ENCODE data around the gene GFOD1.
A peak's percentile ranks its signal among the peaks of the same experiment; 100 is the strongest.
"Not testable (repeated sequence)": the region's sequence is repeated elsewhere in the genome, so short reads cannot be mapped to it uniquely, and the experiment has no call there.

Gene GFOD1

DNA sequence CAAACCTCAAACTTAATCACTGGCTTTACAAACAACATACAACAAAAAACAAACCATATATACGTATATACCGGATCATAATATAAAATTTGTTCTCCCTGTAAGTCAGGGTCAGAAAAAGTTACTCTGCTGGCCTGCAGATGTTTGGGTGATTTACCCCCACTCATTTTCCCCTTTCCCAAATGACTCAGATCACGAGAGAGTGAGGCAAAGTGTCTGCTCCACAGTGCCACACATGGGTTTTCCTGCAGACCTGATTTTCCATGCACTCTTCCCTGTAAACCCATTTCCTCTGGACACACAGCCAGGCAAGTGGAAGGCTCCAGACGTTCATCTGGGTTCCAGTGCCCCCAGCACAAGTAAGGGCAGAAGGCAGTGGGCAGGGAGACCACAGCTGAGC lies 23.5 kb downstream of the GFOD1 start:
- no peak for DNase-seq (ENCODE audit: low read depth)

DNA sequence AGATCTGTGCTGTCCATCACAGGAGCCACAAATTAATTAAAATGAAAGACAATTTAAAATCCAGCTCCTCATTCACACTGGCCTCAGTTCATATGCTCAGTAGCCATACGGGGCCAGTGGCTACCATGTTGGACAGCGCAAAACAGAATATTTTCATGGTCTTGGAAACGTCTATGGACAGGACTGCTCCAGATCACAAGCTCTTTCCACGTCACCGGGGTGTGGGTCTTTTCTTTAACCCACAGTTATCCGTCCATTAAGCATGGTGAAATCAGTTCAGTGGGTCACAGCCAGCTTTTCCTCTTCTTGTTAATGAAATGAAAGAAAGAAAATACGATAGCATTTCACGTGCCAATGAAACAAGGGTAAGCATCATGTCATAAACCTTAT lies 24.1 kb downstream of the GFOD1 start:
- no peak for DNase-seq (ENCODE audit: low read depth)

DNA sequence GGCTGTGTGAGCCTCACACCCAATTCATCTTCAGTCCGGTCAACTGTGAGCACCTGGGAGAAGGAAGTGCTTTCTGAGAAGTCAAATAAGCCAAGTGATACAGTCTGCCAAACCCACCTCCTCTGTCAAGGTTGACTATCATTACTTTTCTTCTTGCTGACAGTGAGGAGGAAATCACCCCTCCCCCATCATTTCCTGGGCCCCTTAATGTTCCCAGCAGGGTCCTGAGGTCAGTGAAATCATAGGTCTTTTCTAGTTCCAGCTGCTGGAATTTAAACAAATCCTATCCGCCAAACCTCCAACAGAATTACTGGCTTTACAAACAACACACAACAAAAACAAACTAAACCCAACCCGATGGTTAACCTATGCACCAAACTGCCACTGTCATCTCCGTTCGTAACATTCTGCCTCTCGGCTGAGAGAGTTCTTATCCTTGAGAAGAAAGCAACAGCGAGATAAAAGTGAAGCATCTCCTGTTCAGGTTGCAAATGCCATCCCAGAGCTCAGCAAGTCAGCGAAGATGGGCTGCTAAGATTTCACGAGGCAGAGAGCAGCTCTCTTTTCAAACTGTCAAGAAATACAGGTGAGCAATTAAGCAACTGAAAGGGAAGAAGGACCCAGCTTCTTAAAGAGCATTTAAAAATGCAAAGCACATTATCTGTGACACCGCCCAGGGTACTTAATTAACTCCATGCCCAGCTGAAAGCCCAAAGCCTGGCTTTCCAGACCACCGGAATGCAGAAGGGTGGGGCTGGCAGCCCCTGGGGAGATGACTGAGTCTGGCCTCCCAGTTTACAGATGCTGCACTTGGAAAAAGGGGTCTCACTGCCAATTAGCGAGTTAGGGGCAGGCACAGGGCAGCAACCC lies 24.7 kb downstream of the GFOD1 start:
- DNase-seq (ENCODE audit: low read depth), result no peak

DNA sequence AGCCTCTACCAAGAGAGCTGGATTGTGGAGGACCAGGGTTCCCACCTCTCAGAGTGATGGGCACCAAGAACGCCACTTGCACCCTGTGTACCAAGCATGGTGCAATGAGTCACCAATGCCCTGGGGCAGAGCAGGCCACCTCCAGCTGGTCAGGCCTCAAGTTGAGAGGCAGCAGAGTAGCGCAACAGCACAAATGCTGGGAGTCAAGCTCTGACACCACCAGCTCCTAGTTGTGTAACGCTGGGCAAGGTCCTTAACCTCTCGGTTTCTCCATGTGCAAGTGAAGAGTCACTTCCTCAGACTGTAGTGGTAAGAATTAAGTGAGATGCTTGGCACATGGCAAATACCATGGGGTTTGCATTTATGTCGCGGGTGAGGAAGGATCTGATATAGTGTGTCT lies 25.6 kb downstream of the GFOD1 start:
- no peak for DNase-seq (ENCODE audit: low read depth)

DNA sequence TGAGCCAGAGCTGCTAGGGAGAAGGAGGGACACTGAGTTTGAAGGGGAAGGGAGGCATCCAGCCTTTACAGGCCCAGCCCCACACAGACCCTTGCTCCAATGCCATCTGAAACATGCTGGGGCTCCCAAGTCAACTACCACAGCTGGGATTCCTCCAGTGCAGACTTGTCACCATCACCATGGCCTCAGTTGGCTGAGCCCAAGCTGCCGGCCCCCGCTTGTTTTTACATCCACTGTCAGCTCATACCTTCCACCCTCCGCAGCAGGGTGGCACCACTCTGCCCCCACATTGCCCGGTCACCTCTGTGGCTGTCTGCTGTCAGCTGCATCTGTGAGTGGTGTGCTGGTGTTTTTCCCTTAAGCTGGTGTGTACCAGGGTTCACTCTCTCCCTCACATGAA lies 26.1 kb downstream of the GFOD1 start:
- DNase-seq (ENCODE audit: low read depth), result no peak

DNA sequence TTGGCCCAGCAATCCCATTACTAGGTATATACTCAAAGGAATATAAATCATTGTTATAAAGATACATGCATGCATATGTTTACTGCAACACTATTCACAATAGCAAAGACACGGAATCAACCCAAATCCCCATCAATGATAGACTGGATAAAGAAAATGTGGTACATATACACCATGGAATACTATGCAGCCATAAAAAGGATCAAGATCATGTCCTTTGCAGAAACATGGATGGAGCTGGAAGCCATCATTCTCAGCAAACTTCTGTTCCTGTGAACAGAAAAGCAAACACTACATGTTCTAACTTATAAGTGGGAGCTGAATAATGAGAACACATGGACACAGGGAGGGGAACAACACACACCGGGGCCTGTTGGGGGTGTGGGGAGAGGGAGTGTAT lies 27.1 kb downstream of the GFOD1 start:
- not testable (repeated sequence) for DNase-seq (ENCODE audit: low read depth)

DNA sequence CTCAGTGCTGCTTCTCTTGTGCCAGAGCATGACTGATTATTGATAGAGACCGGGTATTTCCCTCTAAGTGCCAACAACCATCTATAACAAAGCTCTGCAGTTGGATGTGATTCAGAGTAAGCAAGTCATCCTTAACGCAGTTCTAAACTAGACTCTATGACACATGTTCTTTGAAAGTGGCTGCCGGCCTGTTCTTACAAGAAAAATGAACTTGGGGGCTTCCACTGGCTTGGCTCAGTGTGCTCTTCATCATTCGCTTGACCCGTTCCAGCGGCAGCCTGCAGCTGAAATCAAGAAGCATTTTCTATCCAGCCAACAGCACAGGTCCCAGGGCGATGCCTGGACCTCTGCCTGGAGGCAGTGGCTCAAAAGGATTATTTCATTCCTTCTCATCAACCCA lies 29.8 kb downstream of the GFOD1 start:
- DNase-seq (ENCODE audit: low read depth), result no peak

DNA sequence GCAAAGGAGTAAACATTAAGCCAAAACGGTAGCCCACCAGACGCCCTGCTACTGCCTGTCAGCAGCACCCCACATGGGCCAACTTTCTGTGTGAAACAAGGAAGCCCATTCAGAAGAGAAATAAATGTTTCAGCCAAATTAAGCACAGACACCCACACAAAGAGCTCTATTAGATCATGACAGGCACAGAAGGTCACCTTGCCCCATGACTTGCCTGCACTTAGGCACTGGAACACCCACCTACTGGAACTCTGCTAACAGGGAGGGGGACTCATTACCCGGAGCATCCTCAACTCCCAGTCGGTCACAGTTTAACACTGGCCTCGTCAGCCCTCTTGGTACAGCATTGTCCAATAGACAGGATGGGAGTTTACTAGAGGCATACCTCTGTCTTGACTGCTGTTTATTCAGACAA lies 31.8 kb downstream of the GFOD1 start:
- DNase-seq (ENCODE audit: low read depth), result no peak

DNA sequence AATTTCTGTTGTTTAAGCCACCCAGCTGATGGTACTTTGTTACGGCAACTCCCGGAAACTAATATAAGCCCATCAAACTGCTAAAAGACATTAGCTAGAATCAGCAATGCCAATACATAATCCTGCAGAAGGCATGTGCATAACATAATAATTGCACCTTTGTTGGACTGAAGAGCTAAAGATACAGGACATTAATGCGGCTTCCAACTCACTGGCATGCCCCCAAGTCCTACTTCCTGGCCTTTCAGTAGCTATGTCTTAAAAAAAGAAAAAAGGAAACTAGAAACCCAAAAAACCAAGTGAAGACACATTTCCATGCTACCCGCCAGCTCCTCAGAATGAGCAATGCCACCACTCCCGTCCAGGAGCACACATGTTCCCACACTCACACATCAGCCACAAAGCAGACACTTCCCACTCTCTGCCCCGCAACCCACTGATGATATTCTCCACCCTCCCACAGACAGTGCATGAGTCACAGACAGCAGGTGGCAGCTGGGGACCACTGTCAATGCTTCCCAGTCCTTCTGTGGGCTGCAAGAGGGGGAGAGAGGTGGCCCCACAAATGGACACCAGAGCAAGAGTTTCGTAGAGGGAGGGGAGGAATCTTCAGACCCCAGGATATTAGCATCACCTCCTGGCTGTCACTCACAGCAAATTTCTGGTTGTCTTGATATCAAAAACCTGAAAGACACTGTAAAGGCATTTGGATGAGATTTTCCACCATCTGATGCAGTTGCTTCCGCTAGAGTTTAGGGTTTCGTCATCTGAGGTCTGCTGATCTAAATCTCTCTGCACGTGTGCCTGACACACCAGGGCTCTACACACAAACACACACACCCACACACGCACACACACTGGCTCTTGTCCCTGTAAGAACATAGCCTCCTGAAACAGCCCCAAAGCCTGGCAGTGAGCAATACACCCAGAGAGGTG lies 32.8 kb downstream of the GFOD1 start:
- peak; percentile 33 for DNase-seq (ENCODE audit: low read depth)

DNA sequence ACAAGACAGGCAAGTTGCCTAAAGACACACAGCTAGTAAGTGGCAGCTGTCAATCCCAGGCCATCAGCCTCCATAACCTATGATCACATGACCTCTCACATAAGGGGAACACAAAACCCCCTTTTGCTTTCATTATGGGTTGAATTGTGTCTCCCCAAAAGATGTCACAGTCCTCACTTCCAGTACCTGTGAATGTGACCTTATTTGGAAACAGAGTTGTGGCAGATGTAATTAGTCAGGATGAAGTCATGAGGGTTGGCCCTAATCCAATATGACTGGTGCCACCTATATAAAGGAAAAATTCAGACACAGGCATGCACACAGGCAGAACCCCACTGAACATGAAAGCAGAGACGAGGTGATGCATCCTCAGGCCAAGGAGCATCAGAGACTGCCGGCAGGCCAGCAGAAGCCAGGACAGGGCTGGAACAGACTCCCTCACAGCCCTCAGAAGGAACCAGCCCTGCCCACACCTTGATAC lies 33.6 kb downstream of the GFOD1 start:
- no peak for DNase-seq (ENCODE audit: low read depth)

DNA sequence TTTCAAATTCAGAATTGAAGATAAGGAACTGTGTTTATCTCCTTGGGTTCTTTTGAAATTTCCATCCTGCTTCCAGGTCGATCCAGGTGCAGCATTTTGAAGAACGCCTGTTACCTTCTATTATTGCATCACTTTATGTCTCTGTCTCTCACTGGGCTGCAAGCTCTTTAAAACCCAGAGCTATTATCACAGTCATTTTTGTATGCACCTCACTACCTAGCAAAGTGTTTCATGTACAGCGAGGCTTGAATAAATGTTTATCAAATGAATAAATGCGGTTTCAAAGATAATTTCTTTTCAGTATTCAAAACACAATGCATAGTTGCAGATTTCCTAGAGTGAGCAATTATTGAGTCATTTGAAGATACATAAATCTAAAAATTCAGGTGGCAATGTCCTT lies 34.2 kb downstream of the GFOD1 start:
- DNase-seq (ENCODE audit: low read depth), result no peak

DNA sequence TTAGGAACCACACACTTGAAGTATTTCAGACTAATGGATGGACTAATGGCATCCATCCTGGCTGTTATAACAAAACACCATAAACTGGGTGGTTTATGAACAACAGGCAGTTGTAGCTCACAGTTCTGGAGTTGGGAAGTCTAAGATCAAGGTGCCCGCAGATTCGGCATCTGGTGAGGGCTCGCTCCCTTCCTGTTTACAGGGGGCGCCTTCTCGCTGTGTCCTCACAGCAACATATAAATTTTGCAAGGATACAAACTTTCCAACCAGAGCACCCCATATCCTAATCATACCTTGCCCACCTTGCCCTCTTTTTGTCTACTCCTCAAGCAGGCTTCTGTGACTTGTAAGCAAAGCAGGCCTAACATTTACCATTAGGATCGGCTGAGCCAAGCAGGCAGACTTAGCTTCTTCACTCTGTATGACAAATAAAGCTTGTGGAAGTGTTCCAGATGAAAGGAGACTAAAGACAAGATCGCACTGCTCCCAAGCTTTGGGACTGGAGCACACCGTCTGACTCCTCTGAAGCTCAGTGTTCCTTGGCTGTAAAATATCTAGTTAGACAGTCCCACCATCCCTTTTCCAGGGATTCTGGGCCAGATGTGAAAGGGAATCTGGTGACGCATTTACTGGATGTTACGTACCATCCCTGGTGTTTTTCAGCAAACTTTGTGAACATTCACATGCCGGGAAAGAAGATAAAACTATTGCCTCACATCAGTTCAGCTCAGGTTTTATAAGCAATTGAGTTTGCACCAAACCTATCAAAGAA lies 34.9 kb downstream of the GFOD1 start:
- DNase-seq (ENCODE audit: low read depth), result no peak

DNA sequence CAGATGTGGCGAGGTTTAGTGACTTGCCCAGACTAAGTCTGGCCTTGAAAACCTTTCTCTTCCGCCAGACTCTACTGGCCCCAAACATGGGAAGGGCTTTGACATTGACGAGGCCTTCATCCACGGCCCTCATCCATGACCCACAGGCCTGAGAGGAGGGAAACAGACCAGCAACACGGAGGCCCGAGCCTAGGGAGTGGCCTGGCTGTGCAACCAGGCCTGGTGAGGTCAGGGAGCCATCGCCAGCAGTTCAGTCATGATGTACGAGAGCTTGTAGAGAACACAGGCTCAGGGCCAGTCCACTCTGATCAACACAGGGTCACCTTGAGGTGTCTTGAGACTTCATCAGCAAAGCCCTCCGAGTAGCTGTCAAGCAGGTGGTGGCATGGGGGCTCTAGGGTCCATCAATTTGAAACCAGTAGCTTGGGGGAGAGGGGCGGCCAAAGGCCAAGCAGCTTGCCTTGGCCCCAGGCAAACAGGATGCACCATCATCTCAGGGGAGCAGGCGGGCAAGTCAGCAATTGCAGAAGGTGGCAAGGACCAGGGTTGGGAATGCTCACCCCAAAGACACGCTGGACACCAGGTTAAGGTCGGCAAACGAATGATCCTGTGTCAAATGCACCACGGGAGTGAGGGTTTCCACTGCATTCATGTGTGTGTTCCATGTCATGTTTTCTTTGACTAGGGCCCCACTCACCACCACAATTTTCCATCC lies 36.1 kb downstream of the GFOD1 start:
- no peak for DNase-seq (ENCODE audit: low read depth)

DNA sequence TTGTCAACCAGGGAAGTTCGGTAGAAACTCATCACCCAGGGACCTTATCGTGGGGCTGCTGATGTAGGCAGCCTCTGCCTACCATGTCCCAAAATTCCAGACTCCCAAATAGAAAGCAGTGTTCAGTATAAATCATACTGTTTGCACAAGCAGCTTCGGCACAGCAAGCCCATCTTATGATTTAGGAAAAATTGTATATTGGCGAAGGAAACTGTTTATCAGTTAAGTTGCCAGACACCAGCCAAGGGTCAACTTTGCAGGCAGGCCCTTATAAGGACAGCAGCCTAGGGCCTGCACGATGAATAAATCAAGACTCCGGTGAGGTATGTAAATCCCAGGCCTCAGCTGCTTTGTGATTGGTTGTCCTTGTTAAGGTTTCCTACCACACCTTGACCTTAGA lies 36.8 kb downstream of the GFOD1 start:
- no peak for DNase-seq (ENCODE audit: low read depth)

DNA sequence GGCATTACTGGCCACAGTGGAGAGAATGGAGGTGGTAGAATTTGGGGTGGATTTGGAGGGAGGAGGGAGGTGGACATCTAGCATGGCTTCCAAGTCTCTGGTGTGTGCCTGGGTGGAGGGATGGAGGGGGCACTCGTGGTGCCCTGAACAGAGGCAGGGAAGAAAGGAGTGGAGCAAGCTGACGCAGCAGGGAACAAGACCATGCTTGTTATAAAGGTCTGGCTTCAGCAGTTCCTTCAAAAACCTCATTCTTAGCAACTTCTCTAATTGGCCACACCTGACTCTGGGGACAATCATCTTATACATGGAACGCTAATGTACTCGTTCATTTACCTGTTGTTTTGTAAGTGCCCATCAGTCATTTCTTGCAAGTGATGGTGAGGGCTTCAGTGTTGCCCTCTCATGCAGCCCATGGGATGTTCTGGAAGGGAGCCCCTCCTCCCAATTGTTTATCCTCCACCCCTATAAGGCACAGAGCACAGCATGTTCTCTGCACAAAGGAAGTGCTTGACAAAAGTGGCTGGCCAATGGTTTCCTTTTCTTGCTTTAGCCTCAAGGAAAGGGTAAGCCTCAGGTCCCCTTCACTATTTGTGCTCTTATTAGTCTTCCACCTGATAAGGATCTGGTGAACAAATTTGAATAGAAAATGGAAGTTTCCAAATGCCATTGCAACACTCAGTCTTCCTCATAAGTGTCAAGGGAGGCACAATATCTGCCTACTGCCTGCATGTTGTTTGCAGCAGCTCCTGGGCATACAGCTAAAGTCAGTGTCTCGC lies 39.3 kb downstream of the GFOD1 start:
- no peak for DNase-seq (ENCODE audit: low read depth)

DNA sequence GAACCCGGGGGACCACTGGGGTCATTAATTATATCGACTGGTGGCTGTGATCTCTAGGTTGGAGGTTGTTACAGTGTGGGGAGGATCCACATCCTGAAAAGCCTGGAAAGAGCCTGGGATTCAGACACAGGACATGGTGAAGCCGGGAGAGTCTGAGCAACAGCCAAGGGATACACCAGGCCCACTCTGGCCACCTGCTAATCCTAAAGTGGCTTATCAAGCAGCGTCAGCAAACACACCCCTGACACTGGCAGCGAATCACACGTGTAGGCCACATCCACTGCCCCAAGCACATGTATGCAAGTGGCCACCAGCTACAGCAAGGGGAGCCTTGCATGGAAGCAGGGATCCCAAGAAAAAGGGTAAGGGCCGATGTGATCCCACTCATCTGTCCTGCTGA lies 41.0 kb downstream of the GFOD1 start:
- no peak for DNase-seq (ENCODE audit: low read depth)

DNA sequence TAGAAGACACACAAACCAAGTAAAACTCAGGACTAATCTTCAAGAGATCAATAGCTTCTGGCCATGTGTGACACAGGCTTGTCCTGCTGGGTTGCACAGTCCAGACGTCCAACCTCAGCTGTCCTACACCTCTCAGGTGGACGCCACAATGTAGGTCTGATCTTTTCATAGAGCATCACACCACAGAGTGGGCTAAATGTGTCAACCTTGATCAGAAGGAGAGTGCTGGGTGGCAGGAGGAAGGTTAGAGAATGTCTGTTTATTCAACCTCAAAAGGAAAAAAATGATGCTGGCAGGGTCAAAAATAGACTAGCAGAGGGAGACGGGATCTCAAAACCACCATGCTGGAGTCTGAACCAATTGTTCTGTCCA lies 41.7 kb downstream of the GFOD1 start:
- DNase-seq (ENCODE audit: low read depth), result no peak

DNA sequence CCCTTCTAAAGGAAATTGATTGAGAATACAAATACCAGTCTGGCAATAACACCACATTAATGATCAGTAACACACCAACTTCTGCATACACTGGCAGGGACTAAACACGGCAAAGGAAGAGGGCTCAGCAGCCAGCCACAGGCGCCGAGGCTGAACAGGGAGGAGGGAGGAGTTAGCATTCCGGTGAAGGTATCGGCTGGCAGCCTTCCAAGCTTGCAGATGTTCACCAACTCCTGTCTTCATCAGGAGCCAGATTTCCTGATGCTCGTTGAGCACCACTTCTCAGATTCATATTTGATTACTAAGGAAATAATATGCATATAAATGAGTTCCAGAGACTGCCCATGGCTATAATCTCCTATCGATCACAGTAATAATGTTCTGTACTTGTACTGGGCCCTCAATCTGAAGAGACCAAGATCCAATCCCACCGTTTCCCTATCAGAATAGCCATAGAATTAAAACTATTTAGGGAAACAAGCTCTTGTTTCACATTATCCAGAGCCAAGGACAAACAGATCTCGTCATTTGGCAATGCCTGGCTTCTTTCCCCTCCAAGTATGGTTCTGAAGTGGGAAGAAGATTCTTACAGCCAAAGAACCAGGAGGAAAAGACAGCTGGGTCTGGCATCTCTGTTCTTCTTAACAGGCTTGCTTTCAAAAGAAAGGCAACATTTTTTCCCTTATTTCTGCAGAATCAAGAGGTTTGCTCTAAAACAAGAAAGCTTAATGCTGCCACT lies 42.2 kb downstream of the GFOD1 start:
- DNase-seq (ENCODE audit: low read depth), result no peak

DNA sequence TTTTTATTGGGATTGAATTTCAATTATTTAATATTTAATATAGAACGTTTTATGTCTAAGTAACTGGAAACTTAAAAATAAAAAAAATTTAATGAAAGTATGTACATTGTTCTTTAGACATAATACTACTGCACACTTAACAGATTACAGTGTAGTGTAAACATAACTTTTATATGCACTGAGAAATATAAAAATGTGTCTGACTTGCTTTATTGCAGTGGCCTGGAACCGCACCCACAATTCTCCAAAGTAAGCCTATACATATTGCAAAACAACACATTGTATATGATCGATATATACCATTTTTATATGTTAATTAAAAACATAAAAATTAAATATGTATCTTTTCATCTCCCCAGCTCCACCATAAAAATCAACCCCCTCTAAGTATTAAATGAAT lies 42.8 kb downstream of the GFOD1 start:
- DNase-seq (ENCODE audit: low read depth), result no peak

DNA sequence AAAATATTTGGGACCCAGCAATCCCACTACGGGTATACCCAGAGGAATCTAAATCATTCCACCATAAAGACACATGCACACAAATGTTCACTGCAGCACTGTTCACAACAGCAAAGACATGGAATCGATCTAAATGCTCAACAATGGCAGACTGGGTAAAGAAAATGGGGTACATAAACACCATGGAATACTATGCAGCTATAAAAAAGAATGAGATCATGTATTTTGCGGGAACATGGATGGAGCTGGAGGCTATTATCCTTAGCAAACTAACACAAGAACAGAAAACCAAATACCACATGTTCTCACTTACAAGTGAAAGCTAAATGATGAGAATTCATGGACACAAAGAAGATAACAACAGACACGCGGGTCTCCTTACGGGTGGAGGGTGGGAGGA lies 43.4 kb downstream of the GFOD1 start:
- not testable (repeated sequence) for DNase-seq (ENCODE audit: low read depth)
